SK-N-SH (cell line): ENCODE data around the gene PACSIN1.

Experiments used
- CHD2 ChIP-seq: fragments of 150-350 bp; IDR thresholded peaks from 2 replicates; pipeline ENCODE4 v1.6.1; 2018; ENCODE audit warnings: low read length; ENCODE audit not compliant: partially characterized antibody
- EP300 ChIP-seq, 2 experiments: IDR thresholded peaks; 2 replicates each; pipeline versions ENCODE4 v1.4.0 to v1.6.1; 2012; ENCODE audit warnings: borderline replicate concordance in 1 of 2, low read depth in 1 of 2, low read length in 1 of 2
- JUND ChIP-seq: IDR thresholded peaks from 2 replicates; pipeline ENCODE4 v1.4.0; 2012
- POLR2AphosphoS5 ChIP-seq: IDR thresholded peaks from 2 replicates; pipeline ENCODE4 v1.6.1; 2012; ENCODE audit warnings: low read depth, low read length
- RAD21 ChIP-seq: IDR thresholded peaks from 2 replicates; pipeline ENCODE4 v1.6.1; 2012; ENCODE audit warnings: mild to moderate bottlenecking, low read length
- RCOR1 ChIP-seq: fragments of 150-350 bp; IDR thresholded peaks from 2 replicates; pipeline ENCODE4 v1.6.1; 2017; ENCODE audit warnings: antibody characterized with exemption, low read length
- RFX5 ChIP-seq: IDR thresholded peaks from 2 replicates; pipeline ENCODE4 v1.6.1; 2012; ENCODE audit warnings: mild to moderate bottlenecking, improper control_type of control experiment, low read length
- TF ChIP-seq, protein P1 (sequence below): fragments of 200-600 bp; sonication (generic); IDR thresholded peaks from 2 replicates; pipeline ENCODE4 v1.6.1; 2017; ENCODE audit warnings: antibody characterized with exemption, mild to moderate bottlenecking, moderate library complexity
- TF ChIP-seq, protein P2 (sequence below): IDR thresholded peaks from 2 replicates; pipeline ENCODE4 v1.4.0; 2012; ENCODE audit warnings: low read depth

DNA sequence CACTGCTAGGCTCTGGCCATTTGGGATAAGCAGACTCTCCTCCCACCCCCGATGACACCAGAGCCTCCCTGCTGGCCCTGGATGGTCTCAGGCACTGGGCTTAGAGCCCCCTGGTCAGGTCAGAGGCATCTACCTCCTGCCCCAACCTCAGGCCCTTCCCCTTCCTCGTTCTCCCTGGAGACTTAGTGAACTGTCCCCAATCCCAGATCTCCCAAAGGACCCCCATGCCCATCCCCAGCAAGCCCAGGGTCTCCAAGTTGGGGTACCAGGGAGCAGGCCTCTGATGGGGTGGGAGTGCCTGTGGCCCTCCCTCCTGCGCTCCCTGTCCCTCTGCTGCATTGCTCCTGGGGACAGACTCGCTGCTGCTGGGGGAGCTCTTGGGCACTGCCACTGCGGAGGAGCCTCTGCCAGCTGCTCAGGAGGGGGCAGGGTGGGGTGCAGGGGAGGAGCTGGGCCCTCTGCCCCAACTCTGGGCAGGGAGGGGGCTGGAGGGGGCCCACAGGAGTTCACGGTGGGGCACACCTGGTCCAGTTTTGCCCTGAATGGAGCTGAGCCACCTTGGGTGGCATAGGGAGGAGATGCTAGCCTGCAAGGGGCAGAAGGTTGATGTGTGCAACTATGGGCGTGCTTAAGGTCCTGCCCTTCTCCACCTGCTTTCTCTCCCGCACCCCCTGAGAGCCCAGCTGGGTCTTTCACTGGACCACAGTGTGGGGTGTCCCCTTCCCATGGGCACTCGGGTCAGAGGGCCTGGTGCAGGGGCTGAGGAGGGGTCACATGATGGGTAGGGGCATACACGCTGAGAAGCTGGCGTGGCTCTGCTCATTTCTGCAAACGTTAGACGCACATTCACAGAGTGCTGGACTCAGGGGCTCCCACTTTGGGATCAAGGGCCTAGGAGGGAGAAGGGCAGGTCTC, 49.9 kb downstream of the PACSIN1 start:
- TF ChIP-seq RCOR1: no peak
- TF ChIP-seq EP300 (IDR thresholded peaks at IDR 0.05; ENCODE audit: borderline replicate concordance in 1 of 2, low read depth in 1 of 2, low read length in 1 of 2): no peak
- TF ChIP-seq, protein P1, sequence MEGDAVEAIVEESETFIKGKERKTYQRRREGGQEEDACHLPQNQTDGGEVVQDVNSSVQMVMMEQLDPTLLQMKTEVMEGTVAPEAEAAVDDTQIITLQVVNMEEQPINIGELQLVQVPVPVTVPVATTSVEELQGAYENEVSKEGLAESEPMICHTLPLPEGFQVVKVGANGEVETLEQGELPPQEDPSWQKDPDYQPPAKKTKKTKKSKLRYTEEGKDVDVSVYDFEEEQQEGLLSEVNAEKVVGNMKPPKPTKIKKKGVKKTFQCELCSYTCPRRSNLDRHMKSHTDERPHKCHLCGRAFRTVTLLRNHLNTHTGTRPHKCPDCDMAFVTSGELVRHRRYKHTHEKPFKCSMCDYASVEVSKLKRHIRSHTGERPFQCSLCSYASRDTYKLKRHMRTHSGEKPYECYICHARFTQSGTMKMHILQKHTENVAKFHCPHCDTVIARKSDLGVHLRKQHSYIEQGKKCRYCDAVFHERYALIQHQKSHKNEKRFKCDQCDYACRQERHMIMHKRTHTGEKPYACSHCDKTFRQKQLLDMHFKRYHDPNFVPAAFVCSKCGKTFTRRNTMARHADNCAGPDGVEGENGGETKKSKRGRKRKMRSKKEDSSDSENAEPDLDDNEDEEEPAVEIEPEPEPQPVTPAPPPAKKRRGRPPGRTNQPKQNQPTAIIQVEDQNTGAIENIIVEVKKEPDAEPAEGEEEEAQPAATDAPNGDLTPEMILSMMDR: no peak
- TF ChIP-seq, protein P2, sequence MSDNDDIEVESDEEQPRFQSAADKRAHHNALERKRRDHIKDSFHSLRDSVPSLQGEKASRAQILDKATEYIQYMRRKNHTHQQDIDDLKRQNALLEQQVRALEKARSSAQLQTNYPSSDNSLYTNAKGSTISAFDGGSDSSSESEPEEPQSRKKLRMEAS: no peak
- TF ChIP-seq POLR2AphosphoS5: no peak
- TF ChIP-seq RAD21: no peak
- TF ChIP-seq RFX5: no peak
- no peak for TF ChIP-seq CHD2
- no peak for TF ChIP-seq JUND
